Measurements from ENCODE around the gene TMEM150C.
"Not testable (repeated sequence)": the region's sequence is repeated elsewhere in the genome, so short reads cannot be mapped to it uniquely, and the experiment has no call there.

The TMEM150C gene

GRCh38 chr4:82553020-82553419 lies 8.8 kb downstream of the TMEM150C start:
- Mint-ChIP-seq H3K27me3 (peaks cover 37% of the 10 kb centered on the region), H3K27ac (no peak overlapping the region), H3K36me3 (no peaks in the 10 kb centered on the region), H3K4me1 (no peaks in the 10 kb centered on the region), H3K9me3 (no peaks in the 10 kb centered on the region), H3K4me3 (no peak overlapping the region)
- DNase-seq, result no peak
- CTCF ChIA-PET, result no interaction called here

GRCh38 chr4:82551734-82552133 lies 10.1 kb downstream of the TMEM150C start:
- H3K9me3 Mint-ChIP-seq, result no peaks in the 10 kb centered on the region

GRCh38 chr4:82547850-82548249 lies 13.9 kb downstream of the TMEM150C start:
- H3K27me3 Mint-ChIP-seq, result peaks cover 18% of the 10 kb centered on the region
- H3K4me3 Mint-ChIP-seq, H3K4me1 Mint-ChIP-seq, CTCF ChIA-PET, H3K27ac Mint-ChIP-seq, DNase-seq, H3K36me3 Mint-ChIP-seq, H3K9me3 Mint-ChIP-seq: not testable (repeated sequence)

More at GRCh38 chr4:82551734-82552133, 10.1 kb downstream of the TMEM150C start:
- H3K4me3 Mint-ChIP-seq, result no peak overlapping the region
- H3K27me3 Mint-ChIP-seq, result peaks cover 25% of the 10 kb centered on the region
- no peak for DNase-seq
- no peak overlapping the region for H3K27ac Mint-ChIP-seq
- H3K4me1 Mint-ChIP-seq, result no peaks in the 10 kb centered on the region
- CTCF ChIA-PET, result no interaction called here
- H3K36me3 Mint-ChIP-seq, result no peaks in the 10 kb centered on the region

- Mint-ChIP-seq H3K4me1 (no peaks in the 10 kb centered on the region), H3K27me3 (peaks cover 8% of the 10 kb centered on the region), H3K9me3 (no peaks in the 10 kb centered on the region), H3K27ac (no peak overlapping the region), H3K36me3 (no peaks in the 10 kb centered on the region), H3K4me3 (no peak overlapping the region)
- DNase-seq, result no peak
- CTCF ChIA-PET, result no interaction called here
Observed at GRCh38 chr4:82543131-82543530, 18.7 kb downstream of the TMEM150C start.

- CTCF ChIA-PET, result no interaction called here
- no peaks in the 10 kb centered on the region for H3K36me3 Mint-ChIP-seq
- no peaks in the 10 kb centered on the region for H3K4me1 Mint-ChIP-seq
- no peaks in the 10 kb centered on the region for H3K9me3 Mint-ChIP-seq
- no peak for DNase-seq
- no peak overlapping the region for H3K4me3 Mint-ChIP-seq
- peaks cover 8% of the 10 kb centered on the region for H3K27me3 Mint-ChIP-seq
- H3K27ac Mint-ChIP-seq, result no peak overlapping the region
Observed at GRCh38 chr4:82542642-82543041, 19.1 kb downstream of the TMEM150C start.

- Mint-ChIP-seq H3K9me3 (no peaks in the 10 kb centered on the region), H3K27me3 (peaks cover 5% of the 10 kb centered on the region), H3K36me3 (no peaks in the 10 kb centered on the region), H3K4me1 (no peaks in the 10 kb centered on the region), H3K4me3 (no peak overlapping the region), H3K27ac (no peak overlapping the region)
- CTCF ChIA-PET, result no interaction called here
- DNase-seq, result no peak
Observed at GRCh38 chr4:82529322-82529721, 32.5 kb downstream of the TMEM150C start.

- CTCF ChIA-PET, result no interaction called here
- Mint-ChIP-seq H3K9me3 (no peaks in the 10 kb centered on the region), H3K36me3 (no peaks in the 10 kb centered on the region), H3K27me3 (peaks cover 7% of the 10 kb centered on the region), H3K4me1 (no peaks in the 10 kb centered on the region), H3K27ac (no peak overlapping the region), H3K4me3 (no peak overlapping the region)
- DNase-seq, result no peak
Observed at GRCh38 chr4:82528868-82529267, 32.9 kb downstream of the TMEM150C start.

GRCh38 chr4:82528074-82528473 lies 33.7 kb downstream of the TMEM150C start:
- H3K36me3 Mint-ChIP-seq, result no peaks in the 10 kb centered on the region
- H3K27ac Mint-ChIP-seq, result no peak overlapping the region
- CTCF ChIA-PET, result no interaction called here
- H3K9me3 Mint-ChIP-seq, result no peaks in the 10 kb centered on the region
- DNase-seq, result no peak
- H3K4me1 Mint-ChIP-seq, result no peaks in the 10 kb centered on the region
- H3K27me3 Mint-ChIP-seq, result peaks cover 8% of the 10 kb centered on the region
- H3K4me3 Mint-ChIP-seq, result no peak overlapping the region

- Mint-ChIP-seq H3K4me3 (no peak overlapping the region), H3K9me3 (no peaks in the 10 kb centered on the region), H3K27ac (no peak overlapping the region), H3K27me3 (peaks cover 13% of the 10 kb centered on the region), H3K36me3 (no peaks in the 10 kb centered on the region), H3K4me1 (no peaks in the 10 kb centered on the region)
- CTCF ChIA-PET, result no interaction called here
- DNase-seq, result no peak
Observed at GRCh38 chr4:82525307-82525911, 36.4 kb downstream of the TMEM150C start.

GRCh38 chr4:82524570-82525152 lies 37.1 kb downstream of the TMEM150C start:
- no peak for DNase-seq
- Mint-ChIP-seq H3K27me3 (peaks cover 13% of the 10 kb centered on the region), H3K27ac (no peak overlapping the region), H3K4me3 (no peak overlapping the region), H3K9me3 (no peaks in the 10 kb centered on the region), H3K36me3 (no peaks in the 10 kb centered on the region), H3K4me1 (no peaks in the 10 kb centered on the region)
- CTCF ChIA-PET, result no interaction called here

- CTCF ChIA-PET, result no interaction called here
- Mint-ChIP-seq H3K9me3 (no peaks in the 10 kb centered on the region), H3K36me3 (no peaks in the 10 kb centered on the region), H3K27me3 (peaks cover 13% of the 10 kb centered on the region), H3K4me3 (no peak overlapping the region), H3K27ac (no peak overlapping the region), H3K4me1 (no peaks in the 10 kb centered on the region)
- DNase-seq, result no peak
Observed at GRCh38 chr4:82523179-82523578, 38.6 kb downstream of the TMEM150C start.

- H3K27ac Mint-ChIP-seq, result no peak overlapping the region
- no peaks in the 10 kb centered on the region for H3K9me3 Mint-ChIP-seq
- no peaks in the 10 kb centered on the region for H3K4me1 Mint-ChIP-seq
- no peak for DNase-seq
- H3K36me3 Mint-ChIP-seq, result no peaks in the 10 kb centered on the region
- CTCF ChIA-PET, result no interaction called here
- H3K27me3 Mint-ChIP-seq, result peaks cover 12% of the 10 kb centered on the region
- no peak overlapping the region for H3K4me3 Mint-ChIP-seq
Observed at GRCh38 chr4:82522472-82522871, 39.3 kb downstream of the TMEM150C start.

- no peak for DNase-seq
- H3K36me3 Mint-ChIP-seq, result no peaks in the 10 kb centered on the region
- H3K27ac Mint-ChIP-seq, result no peak overlapping the region
- no peak overlapping the region for H3K4me3 Mint-ChIP-seq
- no peaks in the 10 kb centered on the region for H3K4me1 Mint-ChIP-seq
- peaks cover 11% of the 10 kb centered on the region for H3K27me3 Mint-ChIP-seq
- no peaks in the 10 kb centered on the region for H3K9me3 Mint-ChIP-seq
- CTCF ChIA-PET, result no interaction called here
Observed at GRCh38 chr4:82521283-82521682, 40.5 kb downstream of the TMEM150C start.

GRCh38 chr4:82519776-82520175 lies 42.0 kb downstream of the TMEM150C start:
- Mint-ChIP-seq H3K4me3 (no peak overlapping the region), H3K36me3 (no peaks in the 10 kb centered on the region), H3K27me3 (peaks cover 11% of the 10 kb centered on the region), H3K27ac (no peak overlapping the region), H3K9me3 (no peaks in the 10 kb centered on the region), H3K4me1 (no peaks in the 10 kb centered on the region)
- CTCF ChIA-PET, result no interaction called here
- no peak for DNase-seq

- Mint-ChIP-seq H3K9me3 (no peaks in the 10 kb centered on the region), H3K36me3 (no peaks in the 10 kb centered on the region), H3K4me1 (no peaks in the 10 kb centered on the region), H3K4me3 (no peak overlapping the region), H3K27me3 (peaks cover 11% of the 10 kb centered on the region), H3K27ac (no peak overlapping the region)
- CTCF ChIA-PET, result no interaction called here
- DNase-seq, result no peak
Observed at GRCh38 chr4:82519072-82519471, 42.7 kb downstream of the TMEM150C start.

GRCh38 chr4:82517043-82517442 lies 44.7 kb downstream of the TMEM150C start:
- CTCF ChIA-PET, result no interaction called here
- no peaks in the 10 kb centered on the region for H3K9me3 Mint-ChIP-seq
- no peak overlapping the region for H3K4me3 Mint-ChIP-seq

More at GRCh38 chr4:82517043-82517442, 44.7 kb downstream of the TMEM150C start:
- peaks cover 12% of the 10 kb centered on the region for H3K27me3 Mint-ChIP-seq
- no peak for DNase-seq
- no peaks in the 10 kb centered on the region for H3K4me1 Mint-ChIP-seq
- no peak overlapping the region for H3K27ac Mint-ChIP-seq
- H3K36me3 Mint-ChIP-seq, result no peaks in the 10 kb centered on the region
